WTC11 (cell line): Measurements from ENCODE around the gene EIF6. TPM values are rescaled to one million over a fixed set of nuclear protein-coding genes. Genes with fewer than 3 reads are reported as not detected.

Source experiments
- ATAC-seq: fragments of 200-7000 bp; cut with Tn5 transposase; 2 replicates; pipeline ENCODE4 v1.10.0; 2021; ENCODE audit warnings: mild to moderate bottlenecking, moderate library complexity
- CTCF ChIA-PET: fragments of 300-600 bp; sonication (Branson Sonifier 250); formaldehyde crosslinking; loops from one replicate; lab custom pipeline; 2021; ENCODE audit warnings: antibody characterized with exemption; lab: Charles Lee
- POLR2A ChIA-PET: fragments of 350-600 bp; sonication (Branson Sonifier 250); formaldehyde crosslinking; loops from one replicate; lab custom pipeline; 2021; ENCODE audit warnings: antibody characterized with exemption; lab: Charles Lee
- DNase-seq: peaks from one replicate; pipeline ENCODE4 v3.0.0; 2021; ENCODE audit warnings: low spot score
- H3K27ac Mint-ChIP-seq: 2 replicates; pipeline ENCODE4 v1.8.0; 2021; ENCODE audit warnings: mixed read lengths
- H3K27me3 Mint-ChIP-seq: 2 replicates; pipeline ENCODE4 v1.8.0; 2021; ENCODE audit warnings: low read depth, mild to moderate bottlenecking, moderate library complexity, mixed read lengths
- H3K36me3 Mint-ChIP-seq: 2 replicates; pipeline ENCODE4 v1.8.0; 2021; ENCODE audit warnings: mixed read lengths
- H3K4me1 Mint-ChIP-seq: 2 replicates; pipeline ENCODE4 v1.8.0; 2022; ENCODE audit warnings: mixed read lengths
- H3K4me3 Mint-ChIP-seq: 2 replicates; pipeline ENCODE4 v1.8.0; 2021; ENCODE audit warnings: mild to moderate bottlenecking, moderate library complexity, mixed read lengths
- H3K9me3 Mint-ChIP-seq: 2 replicates; pipeline ENCODE4 v1.8.0; 2021; ENCODE audit warnings: mixed read lengths
- EMX1 ChIP-seq: fragments of 250-450 bp; sonication (Bioruptor Pico); IDR thresholded peaks from 2 replicates; pipeline ENCODE4 v1.8.0; 2021; ENCODE audit warnings: mild to moderate bottlenecking
- ETV6 ChIP-seq: sonication (generic); formaldehyde crosslinking; IDR thresholded peaks from 2 replicates; pipeline ENCODE4 v1.8.1; 2022; ENCODE audit warnings: mild to moderate bottlenecking, missing genetic modification reagents
- FOXJ3 ChIP-seq: sonication (generic); formaldehyde crosslinking; IDR thresholded peaks from 2 replicates; pipeline ENCODE4 v1.9.0; 2021; ENCODE audit warnings: missing genetic modification reagents, mild to moderate bottlenecking, borderline replicate concordance
- GTF2I ChIP-seq: fragments of 250-450 bp; sonication (Bioruptor Pico); conservative IDR thresholded peaks from 2 replicates; pipeline ENCODE4 v1.4.0; 2021; ENCODE audit warnings: mild to moderate bottlenecking
- JAZF1 ChIP-seq: fragments of 250-450 bp; sonication (Bioruptor Pico); IDR thresholded peaks from 2 replicates; pipeline ENCODE4 v1.9.0; 2021; ENCODE audit warnings: moderate library complexity, mild to moderate bottlenecking, inconsistent platforms
- KAT7 ChIP-seq: sonication (generic); formaldehyde crosslinking; IDR thresholded peaks from 2 replicates; pipeline ENCODE4 v1.8.1; 2023; ENCODE audit warnings: missing genetic modification reagents, mild to moderate bottlenecking, borderline replicate concordance
- NFE2L1 ChIP-seq: sonication (generic); formaldehyde crosslinking; IDR thresholded peaks from 2 replicates; pipeline ENCODE4 v1.8.1; 2023; ENCODE audit warnings: missing genetic modification reagents
- RORB ChIP-seq: fragments of 250-450 bp; sonication (Bioruptor Pico); IDR thresholded peaks from 2 replicates; pipeline ENCODE4 v1.9.0; 2021; ENCODE audit warnings: mild to moderate bottlenecking
- SOX15 ChIP-seq: fragments of 250-450 bp; sonication (Bioruptor Pico); IDR thresholded peaks from 2 replicates; pipeline ENCODE4 v1.9.0; 2021; ENCODE audit warnings: mild to moderate bottlenecking
- SP1 ChIP-seq: sonication (generic); formaldehyde crosslinking; conservative IDR thresholded peaks from 2 replicates; pipeline ENCODE4 v1.8.1; 2022; ENCODE audit warnings: missing genetic modification reagents
- total RNA-seq: library from RNA; stranded (reverse); gene quantifications from 3 replicates; pipeline ENCODE4 v1.2.3, GENCODE V29; 2021
- TF ChIP-seq, protein P1 (sequence below): sonication (generic); formaldehyde crosslinking; IDR thresholded peaks from 2 replicates; pipeline ENCODE4 v1.8.1; 2022; ENCODE audit warnings: missing genetic modification reagents, borderline replicate concordance
- TF ChIP-seq, protein P2 (sequence below): sonication (generic); formaldehyde crosslinking; IDR thresholded peaks from 2 replicates; pipeline ENCODE4 v1.8.0; 2022; ENCODE audit warnings: missing genetic modification reagents
- TF ChIP-seq, protein P3 (sequence below): sonication (generic); formaldehyde crosslinking; IDR thresholded peaks from 2 replicates; pipeline ENCODE4 v1.8.1; 2023; ENCODE audit warnings: mild to moderate bottlenecking, missing genetic modification reagents, moderate library complexity
- TF ChIP-seq, protein P4 (sequence below): sonication (generic); formaldehyde crosslinking; IDR thresholded peaks from 2 replicates; pipeline ENCODE4 v1.8.1; 2023; ENCODE audit warnings: mild to moderate bottlenecking, missing genetic modification reagents
- TF ChIP-seq, protein P5 (sequence below): fragments of 250-450 bp; sonication (Bioruptor Pico); IDR thresholded peaks from 2 replicates; pipeline ENCODE4 v1.9.0; 2021; ENCODE audit warnings: moderate library complexity, mild to moderate bottlenecking, inconsistent platforms, borderline replicate concordance
- TF ChIP-seq, protein P6 (sequence below): sonication (generic); formaldehyde crosslinking; IDR thresholded peaks from 2 replicates; pipeline ENCODE4 v1.8.1; 2022; ENCODE audit warnings: low read depth, missing genetic modification reagents, borderline replicate concordance

The EIF6 gene
- total RNA-seq, 1 experiment from 2014 or later = 157 TPM

DNA sequence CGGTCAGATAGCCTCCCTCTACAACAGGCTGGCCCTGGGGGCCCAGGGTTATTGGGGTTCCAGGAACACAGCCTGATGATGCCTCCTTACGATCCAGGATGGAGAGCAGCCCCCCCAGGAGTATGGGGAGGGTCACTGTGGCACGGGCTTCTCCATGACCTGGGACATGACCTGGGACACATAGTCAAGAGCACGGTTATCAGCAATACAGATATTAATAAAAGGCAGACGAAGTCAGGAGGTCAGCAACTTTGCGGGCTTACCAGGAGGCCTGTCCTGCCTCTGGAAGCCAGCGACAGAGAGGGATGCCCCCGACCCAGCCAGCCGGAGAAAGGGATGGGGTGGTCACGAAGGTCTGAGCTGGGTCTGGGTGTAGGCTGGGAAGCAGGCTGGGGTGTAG is 7.4 kb downstream of the EIF6 start:
- Mint-ChIP-seq H3K4me3 (peak overlapping the region; percentile 96), H3K27me3 (no peaks in the 10 kb centered on the region), H3K4me1 (peaks cover 25% of the 10 kb centered on the region), H3K27ac (peak overlapping the region; percentile 97), H3K36me3 (peaks cover 32% of the 10 kb centered on the region), H3K9me3 (no peaks in the 10 kb centered on the region)
- ChIA-PET POLR2A (interaction anchor here (1.2 to 2.0 kb wide), 2 partner anchors 13 to 130 kb away, joined by 4 to 11 read pairs; partner anchors contain the start of gene EDEM2), CTCF (interaction anchor here (1.1 to 2.4 kb wide), 5 partner anchors 30 to 401 kb away, joined by 4 to 27 read pairs (median 6); partner anchors contain the start of genes ACSS2 and EDEM2)
- DNase-seq = no peak
- ATAC-seq = peak; percentile 6
- TF ChIP-seq SP1 (no peak; the same call in 1 of the 2 replicates), RORB (CRISPR knock-in tag) (no peak), EMX1 (CRISPR knock-in tag) (no peak), FOXJ3 (CRISPR knock-in tag) (no peak), ETV6 (CRISPR knock-in tag) (no peak), SOX15 (CRISPR knock-in tag) (no peak), KAT7 (no peak), JAZF1 (CRISPR knock-in tag) (no peak), GTF2I (CRISPR knock-in tag) (no peak)
- TF ChIP-seq, protein P1, sequence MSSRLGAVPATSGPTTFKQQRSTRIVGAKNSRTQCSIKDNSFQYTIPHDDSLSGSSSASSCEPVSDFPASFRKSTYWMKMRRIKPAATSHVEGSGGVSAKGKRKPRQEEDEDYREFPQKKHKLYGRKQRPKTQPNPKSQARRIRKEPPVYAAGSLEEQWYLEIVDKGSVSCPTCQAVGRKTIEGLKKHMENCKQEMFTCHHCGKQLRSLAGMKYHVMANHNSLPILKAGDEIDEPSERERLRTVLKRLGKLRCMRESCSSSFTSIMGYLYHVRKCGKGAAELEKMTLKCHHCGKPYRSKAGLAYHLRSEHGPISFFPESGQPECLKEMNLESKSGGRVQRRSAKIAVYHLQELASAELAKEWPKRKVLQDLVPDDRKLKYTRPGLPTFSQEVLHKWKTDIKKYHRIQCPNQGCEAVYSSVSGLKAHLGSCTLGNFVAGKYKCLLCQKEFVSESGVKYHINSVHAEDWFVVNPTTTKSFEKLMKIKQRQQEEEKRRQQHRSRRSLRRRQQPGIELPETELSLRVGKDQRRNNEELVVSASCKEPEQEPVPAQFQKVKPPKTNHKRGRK (CRISPR knock-in tag) = no peak
- TF ChIP-seq, protein P2, sequence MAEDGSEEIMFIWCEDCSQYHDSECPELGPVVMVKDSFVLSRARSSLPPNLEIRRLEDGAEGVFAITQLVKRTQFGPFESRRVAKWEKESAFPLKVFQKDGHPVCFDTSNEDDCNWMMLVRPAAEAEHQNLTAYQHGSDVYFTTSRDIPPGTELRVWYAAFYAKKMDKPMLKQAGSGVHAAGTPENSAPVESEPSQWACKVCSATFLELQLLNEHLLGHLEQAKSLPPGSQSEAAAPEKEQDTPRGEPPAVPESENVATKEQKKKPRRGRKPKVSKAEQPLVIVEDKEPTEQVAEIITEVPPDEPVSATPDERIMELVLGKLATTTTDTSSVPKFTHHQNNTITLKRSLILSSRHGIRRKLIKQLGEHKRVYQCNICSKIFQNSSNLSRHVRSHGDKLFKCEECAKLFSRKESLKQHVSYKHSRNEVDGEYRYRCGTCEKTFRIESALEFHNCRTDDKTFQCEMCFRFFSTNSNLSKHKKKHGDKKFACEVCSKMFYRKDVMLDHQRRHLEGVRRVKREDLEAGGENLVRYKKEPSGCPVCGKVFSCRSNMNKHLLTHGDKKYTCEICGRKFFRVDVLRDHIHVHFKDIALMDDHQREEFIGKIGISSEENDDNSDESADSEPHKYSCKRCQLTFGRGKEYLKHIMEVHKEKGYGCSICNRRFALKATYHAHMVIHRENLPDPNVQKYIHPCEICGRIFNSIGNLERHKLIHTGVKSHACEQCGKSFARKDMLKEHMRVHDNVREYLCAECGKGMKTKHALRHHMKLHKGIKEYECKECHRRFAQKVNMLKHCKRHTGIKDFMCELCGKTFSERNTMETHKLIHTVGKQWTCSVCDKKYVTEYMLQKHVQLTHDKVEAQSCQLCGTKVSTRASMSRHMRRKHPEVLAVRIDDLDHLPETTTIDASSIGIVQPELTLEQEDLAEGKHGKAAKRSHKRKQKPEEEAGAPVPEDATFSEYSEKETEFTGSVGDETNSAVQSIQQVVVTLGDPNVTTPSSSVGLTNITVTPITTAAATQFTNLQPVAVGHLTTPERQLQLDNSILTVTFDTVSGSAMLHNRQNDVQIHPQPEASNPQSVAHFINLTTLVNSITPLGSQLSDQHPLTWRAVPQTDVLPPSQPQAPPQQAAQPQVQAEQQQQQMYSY = no peak
- TF ChIP-seq, protein P3, sequence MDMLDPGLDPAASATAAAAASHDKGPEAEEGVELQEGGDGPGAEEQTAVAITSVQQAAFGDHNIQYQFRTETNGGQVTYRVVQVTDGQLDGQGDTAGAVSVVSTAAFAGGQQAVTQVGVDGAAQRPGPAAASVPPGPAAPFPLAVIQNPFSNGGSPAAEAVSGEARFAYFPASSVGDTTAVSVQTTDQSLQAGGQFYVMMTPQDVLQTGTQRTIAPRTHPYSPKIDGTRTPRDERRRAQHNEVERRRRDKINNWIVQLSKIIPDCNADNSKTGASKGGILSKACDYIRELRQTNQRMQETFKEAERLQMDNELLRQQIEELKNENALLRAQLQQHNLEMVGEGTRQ (CRISPR knock-in tag) = no peak
- TF ChIP-seq, protein P4, sequence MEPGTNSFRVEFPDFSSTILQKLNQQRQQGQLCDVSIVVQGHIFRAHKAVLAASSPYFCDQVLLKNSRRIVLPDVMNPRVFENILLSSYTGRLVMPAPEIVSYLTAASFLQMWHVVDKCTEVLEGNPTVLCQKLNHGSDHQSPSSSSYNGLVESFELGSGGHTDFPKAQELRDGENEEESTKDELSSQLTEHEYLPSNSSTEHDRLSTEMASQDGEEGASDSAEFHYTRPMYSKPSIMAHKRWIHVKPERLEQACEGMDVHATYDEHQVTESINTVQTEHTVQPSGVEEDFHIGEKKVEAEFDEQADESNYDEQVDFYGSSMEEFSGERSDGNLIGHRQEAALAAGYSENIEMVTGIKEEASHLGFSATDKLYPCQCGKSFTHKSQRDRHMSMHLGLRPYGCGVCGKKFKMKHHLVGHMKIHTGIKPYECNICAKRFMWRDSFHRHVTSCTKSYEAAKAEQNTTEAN (CRISPR knock-in tag) = no peak
- TF ChIP-seq, protein P5, sequence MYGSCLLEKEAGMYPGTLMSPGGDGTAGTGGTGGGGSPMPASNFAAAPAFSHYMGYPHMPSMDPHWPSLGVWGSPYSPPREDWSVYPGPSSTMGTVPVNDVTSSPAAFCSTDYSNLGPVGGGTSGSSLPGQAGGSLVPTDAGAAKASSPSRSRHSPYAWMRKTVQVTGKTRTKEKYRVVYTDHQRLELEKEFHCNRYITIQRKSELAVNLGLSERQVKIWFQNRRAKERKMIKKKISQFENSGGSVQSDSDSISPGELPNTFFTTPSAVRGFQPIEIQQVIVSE (CRISPR knock-in tag) = no peak

DNA sequence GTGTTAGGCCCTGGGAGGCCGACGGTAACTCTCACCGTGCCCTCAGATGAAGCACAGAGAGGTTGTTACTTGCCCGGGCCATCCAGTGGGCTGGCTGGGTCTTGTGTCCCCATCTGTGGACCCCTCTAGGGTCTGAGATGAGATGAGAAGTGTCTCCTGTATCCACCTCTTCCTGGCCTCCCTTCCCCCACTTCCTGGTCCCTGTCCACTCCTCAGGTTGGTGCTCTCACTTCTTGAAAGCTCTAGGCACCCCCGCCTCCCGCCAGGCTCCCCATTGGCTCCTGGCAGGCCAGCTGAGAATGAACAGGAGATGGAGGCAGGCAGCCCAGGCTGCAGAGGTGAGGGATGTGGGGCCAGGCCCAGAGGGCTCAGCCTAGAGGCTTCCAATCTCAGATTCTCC is 8.2 kb downstream of the EIF6 start:
- Mint-ChIP-seq H3K9me3 (no peaks in the 10 kb centered on the region), H3K4me3 (peak overlapping the region; percentile 96), H3K36me3 (peaks cover 27% of the 10 kb centered on the region), H3K27ac (peak overlapping the region; percentile 60; the same call in 1 of the 2 replicates), H3K27me3 (no peaks in the 10 kb centered on the region), H3K4me1 (peaks cover 25% of the 10 kb centered on the region)
- no peak for DNase-seq
- TF ChIP-seq, protein P6, sequence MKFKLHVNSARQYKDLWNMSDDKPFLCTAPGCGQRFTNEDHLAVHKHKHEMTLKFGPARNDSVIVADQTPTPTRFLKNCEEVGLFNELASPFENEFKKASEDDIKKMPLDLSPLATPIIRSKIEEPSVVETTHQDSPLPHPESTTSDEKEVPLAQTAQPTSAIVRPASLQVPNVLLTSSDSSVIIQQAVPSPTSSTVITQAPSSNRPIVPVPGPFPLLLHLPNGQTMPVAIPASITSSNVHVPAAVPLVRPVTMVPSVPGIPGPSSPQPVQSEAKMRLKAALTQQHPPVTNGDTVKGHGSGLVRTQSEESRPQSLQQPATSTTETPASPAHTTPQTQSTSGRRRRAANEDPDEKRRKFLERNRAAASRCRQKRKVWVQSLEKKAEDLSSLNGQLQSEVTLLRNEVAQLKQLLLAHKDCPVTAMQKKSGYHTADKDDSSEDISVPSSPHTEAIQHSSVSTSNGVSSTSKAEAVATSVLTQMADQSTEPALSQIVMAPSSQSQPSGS = no peak
- no peak for TF ChIP-seq NFE2L1 (CRISPR knock-in tag)
- TF ChIP-seq, protein P2 = no peak
- ChIA-PET CTCF (interaction anchor here (2.4 kb wide), 1 partner anchor 130 kb away, joined by 27 read pairs; the partner anchor contains the start of gene EDEM2), POLR2A (interaction anchor here (2.0 kb wide), 1 partner anchor 129 kb away, joined by 4 read pairs; the partner anchor contains the start of gene EDEM2)
- ATAC-seq = no peak
